K562 (cell line): ENCODE results near the gene F12. TPM values are rescaled to one million over a fixed set of nuclear protein-coding genes. Genes with fewer than 3 reads are reported as not detected.

Experiments
- ATF1 ChIP-seq, 2 experiments: fragments of 450-650 bp in 1 of 2; IDR thresholded peaks; 2 replicates each; pipeline ENCODE4 v1.6.1; 2016; ENCODE audit warnings: missing compliant biosample characterization in 1 of 2, missing genetic modification characterization in 1 of 2
- BDP1 ChIP-seq: IDR thresholded peaks from 3 replicates; pipeline ENCODE4 v1.6.1; 2011; ENCODE audit not compliant: insufficient read length, insufficient read depth
- C11orf30 ChIP-seq: fragments of 450-650 bp; IDR thresholded peaks from 2 replicates; pipeline ENCODE4 v1.6.1; 2016; ENCODE audit warnings: low read depth, mild to moderate bottlenecking
- CC2D1A ChIP-seq: fragments of 450-650 bp; IDR thresholded peaks from 2 replicates; pipeline ENCODE4 v1.6.1; 2017; ENCODE audit warnings: mild to moderate bottlenecking
- CHD4 ChIP-seq: fragments of 200-600 bp; sonication (generic); IDR thresholded peaks from 3 replicates; pipeline ENCODE4 v1.6.1; 2012; ENCODE audit warnings: low read depth, mild to moderate bottlenecking, mixed read lengths, low read length, inconsistent platforms; ENCODE audit not compliant: insufficient read depth, insufficient replicate concordance, poor library complexity, severe bottlenecking
- CLOCK ChIP-seq: fragments of 250-450 bp; sonication (Bioruptor Pico); IDR thresholded peaks from 2 replicates; pipeline ENCODE4 v1.4.0; 2020; ENCODE audit warnings: mild to moderate bottlenecking, moderate library complexity, borderline replicate concordance
- FOXP1 ChIP-seq: sonication (generic); formaldehyde crosslinking; IDR thresholded peaks from 2 replicates; pipeline ENCODE4 v1.8.0; 2022; ENCODE audit warnings: mild to moderate bottlenecking, missing genetic modification reagents
- HCFC1 ChIP-seq: IDR thresholded peaks from 2 replicates; pipeline ENCODE4 v1.6.1; 2012; ENCODE audit warnings: low read depth, low read length, improper control_type of control experiment
- PCBP2 ChIP-seq: fragments of 200-400 bp; formaldehyde crosslinking; IDR thresholded peaks from 2 replicates; pipeline ENCODE4 v1.6.1; 2018; ENCODE audit warnings: low read length, low read depth, mild to moderate bottlenecking, moderate library complexity; ENCODE audit not compliant: poor library complexity, severe bottlenecking
- PPARD ChIP-seq: fragments of 250-450 bp; sonication (Bioruptor Pico); IDR thresholded peaks from 2 replicates; pipeline ENCODE4 v1.8.0; 2022; ENCODE audit warnings: inconsistent platforms, mild to moderate bottlenecking, moderate library complexity
- RBM14 ChIP-seq: fragments of 200-400 bp; formaldehyde crosslinking; IDR thresholded peaks from 2 replicates; pipeline ENCODE4 v1.6.1; 2018; ENCODE audit warnings: low read depth, mild to moderate bottlenecking, low read length, moderate library complexity, borderline replicate concordance; ENCODE audit not compliant: insufficient read depth
- SRF ChIP-seq, 2 experiments: fragments of 250-450, 450-650 bp in 1 of 2; sonication (Bioruptor Pico) in 1 of 2; sonication (generic) in 1 of 2; formaldehyde crosslinking; IDR thresholded peaks; 2 replicates each; pipeline versions ENCODE4 v1.5.0 to v1.5.1; 2020 to 2022; ENCODE audit warnings: mild to moderate bottlenecking in 1 of 2, missing genetic modification reagents in 1 of 2
- STAG1 ChIP-seq: sonication (generic); formaldehyde crosslinking; IDR thresholded peaks from 2 replicates; pipeline ENCODE4 v1.5.0; 2020; ENCODE audit warnings: missing genetic modification reagents, borderline replicate concordance
- SUPT5H ChIP-seq: fragments of 450-650 bp; IDR thresholded peaks from 2 replicates; pipeline ENCODE4 v1.6.1; 2016
- TCF7L2 ChIP-seq: fragments of 150-350 bp; IDR thresholded peaks from 2 replicates; pipeline ENCODE4 v1.6.1; 2016; ENCODE audit warnings: low read depth, mild to moderate bottlenecking, low read length, moderate library complexity
- THRB ChIP-seq: fragments of 450-650 bp; formaldehyde crosslinking; conservative IDR thresholded peaks from 2 replicates; pipeline ENCODE4 v1.4.0; 2022; ENCODE audit warnings: mild to moderate bottlenecking, missing genetic modification characterization
- TRIM28 ChIP-seq: fragments of 450-650 bp; IDR thresholded peaks from 2 replicates; pipeline ENCODE4 v1.6.1; 2017
- ZBTB26 ChIP-seq: fragments of 450-650 bp; formaldehyde crosslinking; IDR thresholded peaks from 2 replicates; pipeline ENCODE4 v1.4.0; 2022; ENCODE audit warnings: missing genetic modification characterization
- ZBTB33 ChIP-seq: sonication (generic); formaldehyde crosslinking; IDR thresholded peaks from 2 replicates; pipeline ENCODE4 v1.8.1; 2023; ENCODE audit warnings: mild to moderate bottlenecking, missing genetic modification reagents
- ZNF124 ChIP-seq: sonication (generic); formaldehyde crosslinking; IDR thresholded peaks from 2 replicates; pipeline ENCODE4 v1.8.1; 2022; ENCODE audit warnings: missing genetic modification reagents
- ZNF699 ChIP-seq: fragments of 250-450 bp; sonication (Bioruptor Pico); IDR thresholded peaks from 2 replicates; pipeline ENCODE4 v1.8.0; 2021; ENCODE audit warnings: mild to moderate bottlenecking, moderate library complexity; ENCODE audit not compliant: insufficient replicate concordance
- polyA plus RNA-seq, 8 experiments: library from polyadenylated mRNA; depleted of rRNA in 4 of 8; stranded (reverse) in 5 of 8; unstranded in 3 of 8; fragments of >200 nt; fragmentation: Nextera tagmentation in 2 of 8; fragmentation: Illumina TruSeq in 1 of 8; extraction: Ambion mirVana in 2 of 8; extraction: Trizol in 1 of 8; gene quantifications; 2 replicates each; pipeline versions ENCODE4 v1.2.1 to v1.2.3, GENCODE V29; 2011 to 2014; ENCODE audit warnings: inconsistent platforms in 1 of 8, missing spikeins in 1 of 8
- total RNA-seq, 7 experiments: library from RNA; depleted of rRNA in 6 of 7; stranded (reverse); fragments of >200 nt in 6 of 7; fragmentation: Illumina TruSeq in 2 of 7; extraction: Trizol in 2 of 7; gene quantifications; 2 replicates each; pipeline versions ENCODE4 v1.2.1 to v1.2.3, GENCODE V29; 2011 to 2021; ENCODE audit warnings: low replicate concordance in 1 of 7

Gene F12
- total and polyA plus RNA-seq, 9 of the 15 experiments (the other 6 are each of a cell fraction or from before 2014, with no cell fraction given): 0.59 to 18.3 (median 3.6) TPM

DNA sequence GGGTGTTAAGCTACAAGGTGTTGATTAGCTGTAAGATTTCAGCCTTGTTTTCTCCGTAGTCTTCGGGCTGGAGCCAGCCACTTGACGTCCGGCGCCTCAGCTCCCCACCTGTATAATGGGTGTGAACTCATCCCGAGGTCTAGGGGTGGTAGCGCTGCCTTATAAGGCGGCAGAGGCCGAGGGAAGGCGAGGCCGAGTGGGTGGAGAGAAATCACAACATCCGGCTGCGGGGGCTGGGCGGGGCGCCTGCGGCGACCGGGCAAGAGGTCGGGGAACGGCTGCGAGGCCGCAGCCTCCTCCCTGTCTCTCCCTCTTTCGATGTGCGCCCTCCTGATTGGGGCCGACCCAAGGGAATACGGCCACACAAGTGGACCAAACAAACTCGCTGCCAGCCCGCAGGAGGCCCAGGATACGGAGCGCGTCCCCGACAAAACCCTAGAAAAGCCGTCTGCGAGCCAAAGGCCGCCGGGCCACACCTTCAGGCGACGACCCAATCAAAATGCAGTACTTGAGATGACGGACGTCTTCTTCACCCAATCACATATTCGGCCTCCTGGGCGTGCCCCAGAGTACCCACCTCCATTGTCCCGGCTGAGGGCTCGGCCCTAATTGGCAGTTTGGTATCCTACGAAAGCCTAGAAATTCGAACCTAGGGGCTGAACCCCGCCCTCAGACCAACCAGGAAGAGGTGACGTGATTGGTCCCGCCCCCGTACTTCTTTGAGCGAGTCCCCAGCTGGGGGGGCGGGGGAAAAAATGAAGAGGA, 16.6 kb upstream of the F12 start (continued):
- TF ChIP-seq CC2D1A: no peak
- TF ChIP-seq ZNF699 (CRISPR knock-in tag): no peak
- no peak for TF ChIP-seq TCF7L2
- peak; percentile 50 for TF ChIP-seq HCFC1
- peak; percentile 62; the same call in 1 of the 2 replicates for TF ChIP-seq FOXP1 (CRISPR knock-in tag)
- TF ChIP-seq PCBP2: no peak
- no peak; the same call in 1 of the 2 replicates for TF ChIP-seq THRB (CRISPR knock-in tag)
- TF ChIP-seq TRIM28: no peak
- no peak for TF ChIP-seq STAG1 (CRISPR knock-in tag)
- TF ChIP-seq PPARD (CRISPR knock-in tag): no peak
- TF ChIP-seq ATF1 (CRISPR knock-in tag; IDR thresholded peaks at IDR 0.05): no peak
- TF ChIP-seq ATF1 (tag; IDR thresholded peaks at IDR 0.05): peak; percentile 95
- peak; percentile 97 to 99 for TF ChIP-seq SRF (CRISPR knock-in tag; IDR thresholded peaks at IDR 0.05)
- TF ChIP-seq ZBTB26: no peak
- no peak for TF ChIP-seq RBM14
- no peak for TF ChIP-seq CLOCK (CRISPR knock-in tag)
- peak; percentile 59; the same call in 1 of the 2 replicates for TF ChIP-seq ZBTB33 (CRISPR knock-in tag)
- TF ChIP-seq CHD4: peak; percentile 95
- TF ChIP-seq ZNF124 (CRISPR knock-in tag): no peak
- TF ChIP-seq C11orf30: no peak
- no peak for TF ChIP-seq BDP1
- TF ChIP-seq SUPT5H: peak; percentile 87
